GM18909 (cell line): Measurements from ENCODE around the gene RAB5IF.
"Not testable (repeated sequence)": the region's sequence is repeated elsewhere in the genome, so short reads cannot be mapped to it uniquely, and the experiment has no call there.

Source experiments
- ATAC-seq: cut with Tn5 transposase; IDR thresholded peaks from one replicate; pipeline ENCODE4 v1.9.1; 2021; ENCODE audit warnings: mild to moderate bottlenecking; ENCODE audit not compliant: unreplicated experiment, poor library complexity

RAB5IF gene, protein sequence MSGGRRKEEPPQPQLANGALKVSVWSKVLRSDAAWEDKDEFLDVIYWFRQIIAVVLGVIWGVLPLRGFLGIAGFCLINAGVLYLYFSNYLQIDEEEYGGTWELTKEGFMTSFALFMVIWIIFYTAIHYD

GRCh38 chr20:36605399-36606157, at the start of gene RAB5IF:
RAB5IF (plus strand) TSS chr20:36605779; CDS start chr20:36605952, 173 bp downstream.
- peak; percentile 85 for ATAC-seq

DNA sequence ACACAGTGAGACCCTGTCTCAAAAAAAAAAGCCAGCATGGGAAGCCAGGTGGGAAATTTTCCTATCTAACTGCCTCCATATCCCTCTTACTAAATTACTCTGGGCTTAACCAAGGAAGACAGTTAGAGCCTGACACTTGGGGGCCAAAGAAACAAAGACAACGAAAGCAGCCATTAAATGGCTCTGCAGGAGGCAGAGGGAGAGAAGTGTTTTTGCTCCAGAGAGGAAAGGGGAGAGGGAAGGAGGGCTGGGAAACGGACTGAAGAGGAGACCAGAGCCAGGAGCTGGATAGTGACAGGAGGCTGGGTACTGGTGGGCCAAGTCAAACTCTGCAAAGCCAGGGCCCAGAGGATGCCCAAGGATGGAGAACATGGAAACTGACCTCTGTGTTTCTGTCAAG, 42.9 kb upstream of the RAB5IF start:
- no peak for ATAC-seq

DNA sequence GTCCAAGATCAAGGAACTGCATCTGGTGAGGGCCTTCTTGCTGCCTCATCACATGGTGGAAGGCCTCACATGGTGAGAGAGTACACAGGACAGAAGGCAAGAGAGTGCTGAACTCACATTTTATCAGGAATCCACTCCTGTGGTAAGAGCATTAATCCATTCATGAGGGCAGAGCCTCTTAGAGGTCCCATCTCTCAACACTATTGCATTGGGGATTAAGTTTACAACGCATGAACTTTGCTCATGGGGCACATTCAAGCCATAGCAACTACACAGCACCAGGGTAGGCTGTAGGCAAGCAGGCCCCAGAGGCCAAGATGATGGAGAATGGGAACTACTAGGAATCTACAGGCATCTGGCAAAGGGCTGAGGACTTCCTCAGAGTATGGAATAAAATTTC, 42.2 kb upstream of the RAB5IF start:
- ATAC-seq = no peak

GRCh38 chr20:36564078-36564725, 41.4 kb upstream of the RAB5IF start:
- ATAC-seq = not testable (repeated sequence)

DNA sequence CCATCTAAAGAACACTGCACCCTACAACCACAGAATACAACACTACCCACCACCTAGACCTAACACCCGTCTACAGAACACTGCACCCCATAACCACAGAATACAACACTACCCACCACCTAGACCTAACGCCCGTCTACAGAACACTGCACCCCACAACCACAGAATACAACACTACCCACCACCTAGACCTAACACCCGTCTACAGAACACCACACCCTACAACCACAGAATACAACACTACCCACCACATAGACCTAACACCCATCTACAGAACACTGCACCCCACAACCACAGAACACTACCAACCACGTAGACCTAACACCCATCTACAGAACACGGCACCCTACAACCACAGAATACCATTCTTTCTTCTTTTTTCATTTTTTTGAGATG, 40.9 kb upstream of the RAB5IF start:
- not testable (repeated sequence) for ATAC-seq

DNA sequence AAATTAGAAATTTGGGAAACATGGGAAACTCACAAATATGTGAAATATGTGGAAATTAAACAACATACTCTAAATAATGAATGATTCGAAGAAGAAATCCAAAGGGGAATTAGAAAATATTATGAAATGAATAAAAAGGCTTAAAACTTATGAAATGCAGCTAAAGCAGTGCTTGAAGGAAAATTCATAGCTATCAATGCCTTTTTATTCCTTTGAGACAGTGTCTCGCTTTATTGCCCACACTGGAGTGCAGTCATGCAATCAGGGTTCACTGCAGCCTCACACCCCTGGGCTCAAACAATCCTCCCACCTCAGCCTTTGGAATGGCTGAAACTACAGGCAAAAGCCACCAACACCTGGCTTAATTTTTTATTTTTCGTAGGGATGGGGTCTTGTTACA, 40.1 kb upstream of the RAB5IF start:
- ATAC-seq = no peak

- ATAC-seq = no peak
Measured at GRCh38 chr20:36569847-36570429, 35.6 kb upstream of the RAB5IF start.

- ATAC-seq = no peak
Measured at GRCh38 chr20:36571564-36572504, 33.7 kb upstream of the RAB5IF start.

- ATAC-seq = peak; percentile 13
Measured at GRCh38 chr20:36572701-36573102, 32.9 kb upstream of the RAB5IF start.

- peak; percentile 66 for ATAC-seq
Measured at GRCh38 chr20:36573103-36573797, 32.3 kb upstream of the RAB5IF start, which contains the start of gene TGIF2. TGIF2 (plus strand) TSS chr20:36573597; CDS start chr20:36578775, 5,178 bp downstream.

DNA sequence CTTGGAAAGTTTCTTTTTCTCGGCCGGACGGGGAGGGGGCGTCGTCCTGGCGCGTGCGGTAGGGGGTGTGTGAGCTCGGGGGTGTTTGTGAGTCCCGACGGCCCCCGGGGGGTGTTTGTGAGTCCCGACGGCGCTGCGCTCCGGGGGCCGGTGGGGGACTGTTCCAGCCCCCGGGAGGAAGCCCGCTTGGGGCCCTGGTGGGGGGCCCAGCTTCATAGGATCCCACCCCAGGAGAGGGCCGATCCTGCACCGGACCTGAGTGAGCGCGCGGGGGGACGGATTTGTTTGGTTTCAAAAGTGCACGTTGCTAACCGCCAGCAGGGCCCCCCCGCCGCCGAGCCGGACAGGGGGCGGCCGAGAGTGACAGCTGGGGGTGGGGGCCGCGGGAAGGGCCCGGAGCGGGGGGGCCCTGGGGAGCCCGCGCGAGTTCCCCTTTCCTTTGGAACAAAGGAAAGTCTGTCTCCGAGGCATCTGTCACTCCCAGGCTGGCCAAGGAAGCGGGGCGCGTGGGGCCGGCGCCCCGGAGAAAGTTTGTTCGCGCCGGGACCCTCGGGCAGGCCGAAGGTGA, 31.7 kb upstream of the RAB5IF start:
- ATAC-seq = no peak

- no peak for ATAC-seq
Measured at GRCh38 chr20:36574366-36575135, 31.0 kb upstream of the RAB5IF start.

- no peak for ATAC-seq
Measured at GRCh38 chr20:36576081-36576445, 29.5 kb upstream of the RAB5IF start.

- no peak for ATAC-seq
Measured at GRCh38 chr20:36578356-36579041, 27.1 kb upstream of the RAB5IF start.

GRCh38 chr20:36579996-36580545, 25.5 kb upstream of the RAB5IF start:
- no peak for ATAC-seq

- ATAC-seq = no peak
Measured at GRCh38 chr20:36582322-36582721, 23.3 kb upstream of the RAB5IF start.

- no peak for ATAC-seq
Measured at GRCh38 chr20:36582821-36583220, 22.8 kb upstream of the RAB5IF start.
